Measurements from ENCODE around the gene EGFR.

The EGFR gene

DNA sequence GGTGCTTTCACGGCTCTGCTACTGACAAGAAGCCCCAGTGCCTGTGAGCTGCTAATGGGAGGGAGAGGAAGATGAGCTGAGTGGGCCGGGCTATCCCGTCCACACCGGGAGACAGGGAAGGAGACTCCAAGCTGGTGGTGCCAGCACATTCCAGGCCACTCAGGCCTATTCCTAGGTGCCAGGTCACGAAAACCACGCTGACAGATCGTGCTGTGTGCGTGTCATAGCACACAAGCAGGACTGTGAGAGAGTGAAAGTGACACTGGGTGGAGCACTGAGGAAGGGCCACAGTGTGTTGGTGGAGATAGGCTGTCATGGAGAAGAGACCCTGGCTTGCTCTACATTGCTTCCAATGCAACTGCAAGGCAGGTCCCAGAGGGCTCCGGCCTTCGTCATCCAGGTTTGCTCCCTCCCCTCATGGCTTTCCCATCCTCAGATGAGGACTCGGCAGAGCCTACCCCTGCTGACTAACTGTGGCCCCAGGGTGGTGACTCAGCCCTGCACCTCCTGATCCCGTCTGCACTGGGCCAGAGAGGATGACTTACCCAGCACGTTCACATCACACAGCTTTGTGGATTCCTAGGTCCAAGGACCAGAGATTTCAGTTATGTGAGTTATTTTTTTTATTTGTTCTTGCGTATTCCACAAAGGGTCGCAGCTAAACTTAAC is 167.3 kb downstream of the EGFR start:
- peak; percentile 68 for DNase-seq (ENCODE audit: low read depth, low spot score)
- no peak overlapping the region for H3K4me3 ChIP-seq (ENCODE audit: low read depth, low read length)
- ChIA-PET POLR2A (interaction anchor here (0.6 to 1.0 kb wide), 2 partner anchors 41 to 53 kb away, joined by 3 read pairs; no protein-coding TSS in a partner anchor), CTCF (interaction anchor here (0.8 to 2.5 kb wide), 4 partner anchors 9 to 412 kb away, joined by 3 to 13 read pairs (median 3); no protein-coding TSS in a partner anchor)
- TF ChIP-seq CTCF (IDR thresholded peaks at IDR 0.05; ENCODE audit: insufficient read depth, low read length, missing control alignments), result no peak

GRCh38 chr7:55187701-55188491 is 169.1 kb downstream of the EGFR start:
- TF ChIP-seq CTCF (IDR thresholded peaks at IDR 0.05; ENCODE audit: insufficient read depth, low read length, missing control alignments), result no peak
- ChIA-PET POLR2A (no interaction called here), CTCF (no interaction called here)
- H3K4me3 ChIP-seq (ENCODE audit: low read depth, low read length), result no peak overlapping the region
- no peak for DNase-seq (ENCODE audit: low read depth, low spot score)

DNA sequence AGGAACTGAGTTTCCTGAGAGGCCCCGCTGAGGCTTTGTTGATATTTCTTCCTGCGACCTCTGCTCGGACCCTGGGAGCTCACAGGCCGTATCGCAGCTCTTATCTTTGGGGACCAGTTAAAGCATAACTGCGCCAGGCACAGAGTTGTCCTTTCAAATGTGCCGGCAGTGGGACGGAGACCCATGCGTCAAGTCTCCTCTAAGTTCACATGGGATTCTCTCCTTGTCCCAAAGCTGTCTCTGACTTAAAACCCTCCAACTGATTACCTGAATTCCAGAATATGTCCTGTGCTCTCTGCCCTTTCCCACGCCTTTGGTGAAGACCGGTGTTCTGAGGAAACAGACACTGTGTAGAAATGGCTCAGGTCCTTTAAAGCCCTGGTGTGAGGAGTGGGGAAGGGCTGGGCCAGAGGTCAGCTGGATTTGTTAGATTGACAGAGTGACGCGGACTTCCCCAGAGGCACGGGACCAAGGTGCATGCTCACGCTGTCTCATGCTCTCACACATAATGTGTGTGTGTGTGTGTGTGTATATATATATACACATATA is 169.8 kb downstream of the EGFR start:
- CTCF ChIA-PET, result interaction anchor here (0.9 kb wide), 1 partner anchor 138 kb away, joined by 3 read pairs; no protein-coding TSS in a partner anchor
- no peak for DNase-seq (ENCODE audit: low read depth, low spot score)
- POLR2A ChIA-PET, result no interaction called here
- TF ChIP-seq CTCF (IDR thresholded peaks at IDR 0.05; ENCODE audit: insufficient read depth, low read length, missing control alignments), result no peak
- no peak overlapping the region for H3K4me3 ChIP-seq (ENCODE audit: low read depth, low read length)

DNA sequence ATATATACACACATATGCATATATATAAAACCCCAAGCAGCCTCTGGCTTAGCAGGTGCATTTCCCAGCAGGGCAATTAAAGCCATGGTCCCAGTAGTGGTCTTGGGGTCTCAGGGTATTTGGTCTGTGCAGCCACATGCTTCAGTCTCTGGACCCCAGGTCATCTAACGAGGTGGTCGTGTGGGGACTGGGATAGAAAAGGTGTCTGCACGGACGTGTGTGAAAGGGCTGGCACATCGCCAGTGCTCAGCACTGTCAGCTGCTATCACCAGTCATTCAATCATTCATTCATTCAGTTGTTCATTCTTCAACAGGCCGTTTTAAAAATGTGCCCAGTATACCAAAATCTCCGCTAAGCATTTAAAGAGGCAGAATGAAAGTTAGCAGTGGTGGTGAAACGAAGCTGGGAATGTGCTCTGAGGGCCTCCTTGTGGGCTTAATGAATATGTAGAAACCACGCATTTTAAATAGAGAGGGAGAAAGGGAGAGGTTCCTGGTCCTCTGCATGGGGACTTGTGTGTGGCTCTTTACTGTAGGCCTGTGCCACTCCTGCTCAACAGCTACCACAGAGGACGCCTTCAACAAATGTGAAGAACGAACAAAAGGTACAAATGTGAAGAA is 170.4 kb downstream of the EGFR start:
- no peak for TF ChIP-seq CTCF (IDR thresholded peaks at IDR 0.05; ENCODE audit: insufficient read depth, low read length, missing control alignments)
- H3K4me3 ChIP-seq (ENCODE audit: low read depth, low read length), result no peak overlapping the region
- no peak for DNase-seq (ENCODE audit: low read depth, low spot score)
- CTCF ChIA-PET, result interaction anchor here (0.9 kb wide), 1 partner anchor 139 kb away, joined by 3 read pairs; no protein-coding TSS in a partner anchor
- POLR2A ChIA-PET, result no interaction called here

- ChIA-PET CTCF (interaction anchor here (0.9 kb wide), 1 partner anchor 140 kb away, joined by 3 read pairs; no protein-coding TSS in a partner anchor), POLR2A (no interaction called here)
- TF ChIP-seq CTCF (IDR thresholded peaks at IDR 0.05; ENCODE audit: insufficient read depth, low read length, missing control alignments), result no peak
- DNase-seq (ENCODE audit: low read depth, low spot score), result no peak
- H3K4me3 ChIP-seq (ENCODE audit: low read depth, low read length), result no peak overlapping the region
These were observed 171.1 kb downstream of the EGFR start for GRCh38 chr7:55189878-55190436.
